ENCODE results near the gene NSD2. TPM values are rescaled to one million over a fixed set of nuclear protein-coding genes. Genes with fewer than 3 reads are reported as not detected.
A peak's percentile ranks its signal among the peaks of the same experiment; 100 is the strongest.
"Not testable (repeated sequence)": the region's sequence is repeated elsewhere in the genome, so short reads cannot be mapped to it uniquely, and the experiment has no call there.

NSD2 gene
- total RNA-seq, 4 donors from 2014 or later, result 25.3 to 46.7 (median 27.4) TPM

GRCh38 chr4:1904042-1904441 is 32.8 kb downstream of the NSD2 start:
- Histone ChIP-seq H3K4me3 (no peak overlapping the region), H3K9me3 (no peaks in the 10 kb centered on the region), H3K27ac (no peak overlapping the region), H3K36me3 (peaks cover 18% of the 10 kb centered on the region), H3K27me3 (no peaks in the 10 kb centered on the region), H3K4me1 (peaks cover 12% of the 10 kb centered on the region)
- TF ChIP-seq POLR2A (IDR thresholded peaks at IDR 0.05), result no peak
- no peak for TF ChIP-seq CTCF (IDR thresholded peaks at IDR 0.05)
- no peak for TF ChIP-seq POLR2AphosphoS5 (IDR thresholded peaks at IDR 0.05)
- no peak for TF ChIP-seq EP300 (IDR thresholded peaks at IDR 0.05)
- 82% methylated on average over 3 of the region's 3 CpGs for WGBS
- no peak for DNase-seq (ENCODE audit: low spot score in 2 of 2)

DNA sequence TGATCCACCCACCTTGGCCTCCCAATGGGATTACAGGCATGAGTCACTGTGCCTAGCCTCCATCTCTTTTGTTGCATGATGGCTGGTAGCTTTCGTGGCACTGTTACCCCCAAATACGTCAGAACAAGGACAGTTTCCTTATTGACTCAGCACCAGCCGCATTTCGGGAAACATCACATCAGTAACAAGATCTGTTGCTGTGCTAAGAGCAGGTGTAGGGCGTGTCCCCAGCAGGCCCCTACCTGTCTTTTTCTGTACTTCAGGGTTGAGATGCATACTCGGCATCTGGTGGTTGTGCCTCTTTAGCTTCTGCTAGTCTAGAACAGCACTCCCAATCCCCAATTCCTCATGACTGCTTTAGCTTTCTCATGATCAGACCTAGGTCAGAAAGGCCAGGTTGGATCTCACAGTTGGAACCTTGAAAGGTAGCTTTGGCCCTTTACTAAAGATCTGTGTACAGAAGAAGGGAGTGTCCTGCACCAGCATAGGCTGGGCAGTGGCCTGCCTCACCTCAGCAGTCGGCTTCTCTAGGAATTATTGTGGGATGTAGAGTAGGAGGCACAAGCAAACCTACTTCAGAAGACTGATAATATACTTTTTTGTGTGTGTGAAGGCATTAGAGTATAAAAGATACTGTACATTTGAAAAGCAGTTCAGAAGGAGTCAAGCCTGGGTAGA is 36.8 kb downstream of the NSD2 start:
- Histone ChIP-seq H3K9me3 (no peaks in the 10 kb centered on the region), H3K36me3 (no peaks in the 10 kb centered on the region), H3K4me3 (no peak overlapping the region), H3K27me3 (no peaks in the 10 kb centered on the region), H3K27ac (peak overlapping the region; percentile 83), H3K4me1 (peaks cover 16% of the 10 kb centered on the region)
- no peak for DNase-seq (ENCODE audit: low spot score in 2 of 2)
- 78% methylated on average over 7 of the region's 7 CpGs for WGBS
- no peak for TF ChIP-seq POLR2AphosphoS5 (IDR thresholded peaks at IDR 0.05)
- TF ChIP-seq POLR2A (IDR thresholded peaks at IDR 0.05), result no peak
- no peak for TF ChIP-seq CTCF (IDR thresholded peaks at IDR 0.05)
- no peak for TF ChIP-seq EP300 (IDR thresholded peaks at IDR 0.05)

- H3K9me3 ChIP-seq; DNase-seq (ENCODE audit: low spot score in 2 of 2); H3K27me3 ChIP-seq; H3K4me3 ChIP-seq; H3K36me3 ChIP-seq; H3K27ac ChIP-seq: not testable (repeated sequence)
- WGBS, result 92% methylated on average over 11 of the region's 11 CpGs
- H3K4me1 ChIP-seq, result peaks cover 16% of the 10 kb centered on the region
Observed at GRCh38 chr4:1909696-1910095, 38.5 kb downstream of the NSD2 start.

GRCh38 chr4:1910643-1911042 is 39.5 kb downstream of the NSD2 start:
- H3K4me1 ChIP-seq, result peaks cover 16% of the 10 kb centered on the region
- H3K4me3 ChIP-seq, result no peak overlapping the region
- TF ChIP-seq CTCF (IDR thresholded peaks at IDR 0.05) (peak in 1 of 2 donors; percentile 39), POLR2A (IDR thresholded peaks at IDR 0.05) (no peak), POLR2AphosphoS5 (IDR thresholded peaks at IDR 0.05) (no peak)
- no peak for DNase-seq (ENCODE audit: low spot score in 2 of 2)
- H3K27ac ChIP-seq, result no peak overlapping the region
- no peaks in the 10 kb centered on the region for H3K36me3 ChIP-seq
- no peaks in the 10 kb centered on the region for H3K9me3 ChIP-seq
- WGBS, result 54% methylated on average over 3 of the region's 3 CpGs
- H3K27me3 ChIP-seq, result no peaks in the 10 kb centered on the region

DNA sequence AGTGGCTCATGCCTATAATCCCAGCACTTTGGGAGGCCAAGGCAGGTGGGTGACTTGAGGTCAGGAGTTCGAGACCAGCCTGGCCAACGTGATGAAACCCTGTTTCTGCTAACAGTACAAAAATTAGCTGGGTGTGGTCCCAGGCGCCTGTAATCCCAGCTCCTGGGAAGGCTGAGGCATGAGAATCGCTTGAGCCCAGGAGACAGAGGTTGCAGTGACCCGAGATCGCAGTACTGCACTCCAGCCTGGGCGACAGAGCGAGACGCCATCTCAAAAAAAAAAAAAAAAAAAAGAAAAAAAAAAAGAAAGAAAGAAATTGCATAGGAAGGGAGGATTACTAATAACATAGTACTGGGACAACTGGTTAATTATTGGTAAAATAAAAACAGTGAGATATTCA is 40.1 kb downstream of the NSD2 start:
- H3K27ac ChIP-seq, H3K36me3 ChIP-seq: not testable (repeated sequence)
- 76% methylated on average over 9 of the region's 9 CpGs for WGBS

GRCh38 chr4:1922821-1923220 is 51.6 kb downstream of the NSD2 start:
- no peak overlapping the region for H3K27ac ChIP-seq
- 97% methylated on average over 7 of the region's 7 CpGs for WGBS
- H3K27me3 ChIP-seq, result no peaks in the 10 kb centered on the region

More for the DNA sequence above, 40.1 kb downstream of the NSD2 start:
- H3K27me3 ChIP-seq; H3K4me3 ChIP-seq; H3K9me3 ChIP-seq; DNase-seq (ENCODE audit: low spot score in 2 of 2): not testable (repeated sequence)
- peaks cover 16% of the 10 kb centered on the region for H3K4me1 ChIP-seq

More at GRCh38 chr4:1922821-1923220, 51.6 kb downstream of the NSD2 start:
- no peak for DNase-seq (ENCODE audit: low spot score in 2 of 2)
- no peaks in the 10 kb centered on the region for H3K9me3 ChIP-seq
- H3K4me3 ChIP-seq, result no peak overlapping the region
- H3K4me1 ChIP-seq, result no peaks in the 10 kb centered on the region
- peaks cover 27% of the 10 kb centered on the region for H3K36me3 ChIP-seq
- TF ChIP-seq CTCF (IDR thresholded peaks at IDR 0.05) (no peak), EP300 (IDR thresholded peaks at IDR 0.05) (no peak), POLR2A (IDR thresholded peaks at IDR 0.05) (no peak), POLR2AphosphoS5 (IDR thresholded peaks at IDR 0.05) (no peak)

Data from suprapubic skin (tissue), 4 donors.